GM19455 (cell line): ENCODE measurements around the gene COPB2.

Source experiments
- ATAC-seq: cut with Tn5 transposase; IDR thresholded peaks from one replicate; pipeline ENCODE4 v1.9.1; 2021; ENCODE audit not compliant: unreplicated experiment

Gene COPB2

GRCh38 chr3:139309880-139310279 lies 79.6 kb downstream of the COPB2 start:
- ATAC-seq = no peak

- no peak for ATAC-seq
Observed at GRCh38 chr3:139309061-139309591, 80.3 kb downstream of the COPB2 start.

GRCh38 chr3:139308560-139308959 lies 80.9 kb downstream of the COPB2 start:
- ATAC-seq = no peak

- ATAC-seq = no peak
Observed at GRCh38 chr3:139307601-139308555, 81.6 kb downstream of the COPB2 start.
